Endothelial cell of umbilical vein (primary cell): ENCODE results near the gene PIM2. TPM values are rescaled to one million over a fixed set of nuclear protein-coding genes. Genes with fewer than 3 reads are reported as not detected.

Source experiments
- BruUV-seq: library from RNA; stranded (reverse); fragments of 400-500 nt; replicated peaks from 2 replicates; lab custom pipeline; 2021; lab: Mats Ljungman, UMichigan
- CTCF ChIA-PET: fragments of 300-600, 350-600 bp; sonication (Branson Sonifier 250); formaldehyde crosslinking; loops from one replicate; lab custom pipeline; 2021; ENCODE audit warnings: antibody characterized with exemption, inconsistent platforms; lab: Charles Lee
- POLR2A ChIA-PET: fragments of 300-600, 350-600 bp; sonication (Branson Sonifier 250); formaldehyde crosslinking; loops from one replicate; lab custom pipeline; 2021; ENCODE audit warnings: antibody characterized with exemption, inconsistent platforms; lab: Charles Lee
- DNase-seq: peaks from one replicate; pipeline ENCODE4 v3.0.0-alpha.2; 2011; ENCODE audit warnings: low read depth, low spot score
- FAIRE-seq: peaks from 2 replicates; lab custom pipeline; 2011; peaks lifted over from hg19 to GRCh38; lab: Jason Lieb, UNC
- H2AFZ ChIP-seq: 2 replicates; pipeline ENCODE4 v1.6.0; 2012; ENCODE audit warnings: low read depth, low read length, control low read depth, inconsistent platforms
- H3K27ac ChIP-seq: 2 replicates; pipeline ENCODE4 v1.5.1; 2011; ENCODE audit warnings: low read depth, mild to moderate bottlenecking, control low read depth, low read length, moderate library complexity; ENCODE audit not compliant: insufficient read depth
- H3K27me3 ChIP-seq, 2 experiments: 2 replicates each; pipeline versions ENCODE4 v1.6.0 to v1.6.1; 2011; ENCODE audit warnings: low read length in 2 of 2, mixed read lengths in 1 of 2; ENCODE audit not compliant: control insufficient read depth in 2 of 2, insufficient read depth in 2 of 2
- H3K36me3 ChIP-seq, 2 experiments: 2 replicates in 1 of 2; 3 replicates in 1 of 2; pipeline ENCODE4 v1.5.1; 2011; ENCODE audit warnings: low read length in 2 of 2, mild to moderate bottlenecking in 1 of 2, moderate library complexity in 1 of 2; ENCODE audit not compliant: control insufficient read depth in 2 of 2, insufficient read depth in 2 of 2; ENCODE audit errors: extremely low read depth in 1 of 2
- H3K4me1 ChIP-seq: 3 replicates; pipeline ENCODE4 v1.5.1; 2011; ENCODE audit warnings: mild to moderate bottlenecking, low read length; ENCODE audit not compliant: control insufficient read depth, insufficient read depth; ENCODE audit errors: extremely low read depth
- H3K4me2 ChIP-seq: 2 replicates; pipeline ENCODE4 v1.6.1; 2011; ENCODE audit warnings: low read length, control low read depth, mixed read lengths; ENCODE audit not compliant: insufficient read depth
- H3K4me3 ChIP-seq, 3 experiments: fragments of 200-600 bp in 1 of 3; sonication (generic), shearing (Covaris generic) in 1 of 3; replicated peaks in 1 of 3; 2 replicates each; pipeline ENCODE4 v1.5.1; 2011 to 2016; ENCODE audit warnings: control low read depth in 3 of 3, low read length in 3 of 3, mild to moderate bottlenecking in 2 of 3, inconsistent platforms in 1 of 3, low read depth in 1 of 3, moderate library complexity in 1 of 3; ENCODE audit not compliant: insufficient read depth in 1 of 3
- H3K79me2 ChIP-seq: 2 replicates; pipeline ENCODE4 v1.6.0; 2012; ENCODE audit warnings: low read length, inconsistent platforms; ENCODE audit not compliant: control insufficient read depth, insufficient read depth
- H3K9ac ChIP-seq: replicated peaks from 2 replicates; pipeline ENCODE3; 2011; ENCODE audit warnings: low read length, control low read depth; ENCODE audit not compliant: insufficient read depth; ENCODE audit errors: extremely low read depth
- H3K9me1 ChIP-seq: replicated peaks from 3 replicates; pipeline ENCODE4 v1.6.0; 2011; ENCODE audit warnings: mild to moderate bottlenecking, low read length; ENCODE audit not compliant: control insufficient read depth, insufficient read depth; ENCODE audit errors: extremely low read depth
- H3K9me3 ChIP-seq: replicated peaks from 2 replicates; pipeline ENCODE4 v1.5.1; 2012; ENCODE audit warnings: low read length, inconsistent platforms; ENCODE audit not compliant: control insufficient read depth, insufficient read depth
- H4K20me1 ChIP-seq: replicated peaks from 2 replicates; pipeline ENCODE3; 2011; ENCODE audit warnings: mild to moderate bottlenecking, low read length; ENCODE audit not compliant: control insufficient read depth, insufficient read depth; ENCODE audit errors: extremely low read depth
- GATA2 ChIP-seq: IDR thresholded peaks from 2 replicates; pipeline ENCODE4 v1.7.0; 2011; ENCODE audit warnings: low read depth, mild to moderate bottlenecking, moderate library complexity, mixed read lengths, low read length; ENCODE audit not compliant: insufficient read length, insufficient read depth
- JUN ChIP-seq: IDR thresholded peaks from 2 replicates; pipeline ENCODE4 v1.6.1; 2011; ENCODE audit warnings: borderline replicate concordance, low read depth; ENCODE audit not compliant: insufficient read length, insufficient read depth
- POLR2A ChIP-seq: IDR thresholded peaks from 2 replicates; pipeline ENCODE4 v1.6.1; 2012; ENCODE audit warnings: low read depth, mild to moderate bottlenecking, control low read depth, low read length
- POLR2AphosphoS5 ChIP-seq: IDR thresholded peaks from 2 replicates; pipeline ENCODE4 v1.6.1; 2012; ENCODE audit warnings: low read depth, mild to moderate bottlenecking, control low read depth, low read length, moderate library complexity; ENCODE audit not compliant: insufficient read depth
- dilution Hi-C: fragments of 300-500 bp; cut with MboI; formaldehyde crosslinking; loops from one replicate; pipeline ENCODE4 v1.15.0; 2019; ENCODE audit warnings: low sequenced_read_pairs; ENCODE audit not compliant: extremely low pct_ligation_motif_present
- intact Hi-C: fragments of 100-400 bp; cut with micrococcal nuclease; formaldehyde crosslinking; loops from one replicate; pipeline ENCODE4 v1.10.0; 2022
- polyA plus RNA-seq, 4 experiments: library from polyadenylated mRNA; depleted of rRNA in 3 of 4; stranded (reverse) in 3 of 4; unstranded in 1 of 4; fragments of >200 nt; gene quantifications; 2 replicates each; pipeline versions ENCODE4 v1.2.1 to v1.2.3, GENCODE V29; 2011 to 2012; ENCODE audit warnings: missing spikeins in 1 of 4
- total RNA-seq: library from RNA; stranded (reverse); gene quantifications from 2 replicates; pipeline ENCODE4 v1.2.3, GENCODE V29; 2021
- TF ChIP-seq, protein P1 (sequence below), 2 donors: IDR thresholded peaks; 1 replicate in 1 of 2; 2 replicates in 1 of 2; pipeline ENCODE4 v1.5.1; 2011; ENCODE audit warnings: low read length in 2 of 2, mild to moderate bottlenecking in 2 of 2, moderate library complexity in 2 of 2, control low read depth in 1 of 2, inconsistent platforms in 1 of 2, low read depth in 1 of 2; ENCODE audit not compliant: insufficient read depth in 1 of 2; ENCODE audit errors: extremely low read depth in 1 of 2

PIM2 gene
- total and polyA plus RNA-seq, 2 donors (not counting 3 experiments of a cell fraction or from before 2014, with no cell fraction given) = 7.4 to 7.5 TPM

DNA sequence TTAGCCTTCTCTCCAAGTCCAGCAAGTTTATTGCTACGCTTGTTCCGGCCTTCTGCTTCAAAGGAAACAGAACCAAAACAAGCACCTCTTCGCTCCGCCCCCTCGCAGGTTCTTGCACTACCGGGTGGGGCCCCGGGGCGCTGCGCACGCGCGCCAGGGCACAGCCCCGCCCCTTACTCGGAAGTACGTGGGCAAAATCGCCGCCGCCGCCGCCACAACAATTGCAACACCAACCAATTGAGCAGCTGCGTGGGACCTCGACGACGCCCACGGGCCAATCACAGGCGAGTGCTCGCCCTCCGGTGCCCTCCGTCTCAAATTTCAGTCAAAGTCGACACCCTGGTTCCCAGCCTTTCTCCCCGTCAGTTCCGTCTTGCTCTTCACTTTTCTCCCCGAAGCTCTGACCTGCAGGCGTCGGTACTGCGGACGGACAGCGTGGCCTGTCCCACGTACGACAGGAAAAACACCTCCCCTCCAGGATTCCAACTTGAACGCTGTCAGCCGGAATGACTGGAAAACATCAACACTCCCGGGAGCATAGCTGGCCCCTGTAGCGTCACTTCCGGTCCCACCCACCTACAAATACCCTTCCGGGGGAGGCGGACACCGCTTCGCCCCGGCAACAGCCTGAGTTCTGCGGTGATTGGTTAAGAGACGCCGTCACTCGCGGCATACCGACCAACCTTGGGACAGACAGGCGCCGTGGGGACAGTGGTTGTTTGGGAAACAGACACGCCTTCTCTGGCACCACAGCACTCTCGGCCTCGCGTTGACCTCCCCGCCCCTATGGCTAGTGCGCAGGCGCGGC, 39.2 kb upstream of the PIM2 start:
- TF ChIP-seq, protein P1, sequence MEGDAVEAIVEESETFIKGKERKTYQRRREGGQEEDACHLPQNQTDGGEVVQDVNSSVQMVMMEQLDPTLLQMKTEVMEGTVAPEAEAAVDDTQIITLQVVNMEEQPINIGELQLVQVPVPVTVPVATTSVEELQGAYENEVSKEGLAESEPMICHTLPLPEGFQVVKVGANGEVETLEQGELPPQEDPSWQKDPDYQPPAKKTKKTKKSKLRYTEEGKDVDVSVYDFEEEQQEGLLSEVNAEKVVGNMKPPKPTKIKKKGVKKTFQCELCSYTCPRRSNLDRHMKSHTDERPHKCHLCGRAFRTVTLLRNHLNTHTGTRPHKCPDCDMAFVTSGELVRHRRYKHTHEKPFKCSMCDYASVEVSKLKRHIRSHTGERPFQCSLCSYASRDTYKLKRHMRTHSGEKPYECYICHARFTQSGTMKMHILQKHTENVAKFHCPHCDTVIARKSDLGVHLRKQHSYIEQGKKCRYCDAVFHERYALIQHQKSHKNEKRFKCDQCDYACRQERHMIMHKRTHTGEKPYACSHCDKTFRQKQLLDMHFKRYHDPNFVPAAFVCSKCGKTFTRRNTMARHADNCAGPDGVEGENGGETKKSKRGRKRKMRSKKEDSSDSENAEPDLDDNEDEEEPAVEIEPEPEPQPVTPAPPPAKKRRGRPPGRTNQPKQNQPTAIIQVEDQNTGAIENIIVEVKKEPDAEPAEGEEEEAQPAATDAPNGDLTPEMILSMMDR (IDR thresholded peaks at IDR 0.05; ENCODE audit: extremely low read depth in 1 of 2, insufficient read depth in 1 of 2, low read depth in 1 of 2, low read length in 2 of 2) = no peak
- TF ChIP-seq JUN (no peak), GATA2 (no peak), POLR2A (peak; percentile 34), POLR2AphosphoS5 (no peak)
- peak; percentile 97 for DNase-seq
- H3K27me3 ChIP-seq = no peaks in the 10 kb centered on the region
- H3K9me3 ChIP-seq = no peaks in the 10 kb centered on the region
- peaks cover 36% of the 10 kb centered on the region for H3K79me2 ChIP-seq
- peak overlapping the region; percentile 86 for H3K9ac ChIP-seq
- peak overlapping the region; percentile 15 to 71 (median 56) for H3K4me3 ChIP-seq
- H3K4me2 ChIP-seq = no peak overlapping the region
- dilution Hi-C loops (no loop called here), intact Hi-C loops (loop anchor here (1.0 to 5.0 kb wide), 4 partner anchors 39 to 144 kb away; partner anchors contain the start of genes PIM2 and TFE3)
- H4K20me1 ChIP-seq = no peaks in the 10 kb centered on the region
- peaks cover 16% of the 10 kb centered on the region for H3K4me1 ChIP-seq
- CTCF ChIA-PET = interaction anchor here (0.6 to 1.3 kb wide), 4 partner anchors 14 to 1733 kb away, joined by 3 to 6 read pairs (median 5); partner anchors contain the start of genes HDAC6 and KCND1
- H3K27ac ChIP-seq = peak overlapping the region; percentile 87
- POLR2A ChIA-PET = interaction anchor here (0.6 to 1.1 kb wide), 4 partner anchors 60 to 221 kb away, joined by 3 to 8 read pairs (median 4); partner anchors contain the start of gene TFE3
- no peak overlapping the region for H2AFZ ChIP-seq
- peak; percentile 97 for FAIRE-seq
- TSS peak; percentile 61 for BruUV-seq
- H3K9me1 ChIP-seq = no peaks in the 10 kb centered on the region
- no peaks in the 10 kb centered on the region for H3K36me3 ChIP-seq
